HG02571 (cell line): ENCODE results near the gene PTGR3.

Experiments
- ATAC-seq: cut with Tn5 transposase; IDR thresholded peaks from one replicate; pipeline ENCODE4 v1.9.1; 2021; ENCODE audit warnings: mild to moderate bottlenecking, moderate library complexity; ENCODE audit not compliant: unreplicated experiment

PTGR3 gene

GRCh38 chr18:75235896-75236295 is 27.0 kb upstream of the PTGR3 start:
- no peak for ATAC-seq

- no peak for ATAC-seq
Measured at GRCh38 chr18:75234901-75235300, 26.0 kb upstream of the PTGR3 start.

- ATAC-seq = no peak
Measured at GRCh38 chr18:75231053-75231406, 22.1 kb upstream of the PTGR3 start.

- ATAC-seq = no peak
Measured at GRCh38 chr18:75230163-75231052, 21.5 kb upstream of the PTGR3 start.

GRCh38 chr18:75229437-75229836 is 20.5 kb upstream of the PTGR3 start:
- ATAC-seq = no peak

DNA sequence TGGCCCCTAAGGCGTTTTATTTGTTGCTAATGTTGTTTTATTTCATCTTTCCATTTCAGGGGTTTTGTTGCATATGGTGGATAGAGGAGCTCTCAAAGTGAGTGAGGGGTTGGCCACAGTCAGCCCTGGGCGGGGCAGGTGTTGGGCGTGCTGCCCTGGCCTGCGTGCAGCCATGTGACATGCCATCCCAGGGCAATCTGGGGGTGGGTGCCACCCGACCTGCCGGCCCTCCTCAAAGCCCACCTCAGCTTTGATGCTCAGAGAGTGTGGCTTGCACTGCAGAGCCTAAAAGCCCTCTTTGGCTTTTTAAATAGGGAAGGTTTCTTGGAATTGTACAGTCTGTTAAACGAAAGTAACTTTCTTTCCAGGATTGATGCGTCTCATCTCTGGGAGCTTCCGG is 20.0 kb upstream of the PTGR3 start:
- no peak for ATAC-seq

DNA sequence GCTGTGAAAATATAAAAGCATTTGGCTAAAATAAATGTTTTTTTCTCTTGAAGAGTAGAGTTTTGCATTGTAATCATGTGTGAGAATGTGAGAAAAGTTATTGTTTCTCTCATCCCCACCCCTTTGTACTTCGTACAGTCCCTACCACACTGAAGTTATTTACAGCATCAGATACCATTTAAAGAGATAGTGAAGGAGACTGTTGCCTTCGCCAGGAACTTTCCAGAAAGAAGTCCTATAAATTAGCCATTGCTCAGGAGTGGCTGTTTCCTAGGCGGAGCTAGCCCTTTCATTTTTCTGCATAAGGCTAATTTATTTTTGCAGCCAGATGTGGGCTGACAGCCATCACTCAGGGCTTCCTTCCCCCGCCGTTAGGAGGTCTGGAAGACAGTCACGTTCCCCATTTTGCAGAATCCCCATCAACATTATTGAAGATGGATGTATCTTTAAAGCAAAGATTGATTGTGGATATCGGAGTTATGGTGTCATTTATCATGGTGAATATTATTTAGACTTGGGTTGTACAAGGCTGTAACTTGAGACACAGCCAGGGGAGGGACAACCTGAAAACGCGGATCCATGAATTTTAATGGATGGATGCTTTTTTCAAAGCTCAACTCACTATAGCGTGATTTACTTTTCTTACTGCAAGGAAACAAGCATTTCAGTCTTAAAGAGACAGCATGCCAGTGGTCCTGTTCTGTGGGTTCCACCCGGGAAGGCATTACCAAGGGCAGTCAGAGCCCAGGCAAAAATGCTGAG is 18.8 kb upstream of the PTGR3 start:
- ATAC-seq = no peak

DNA sequence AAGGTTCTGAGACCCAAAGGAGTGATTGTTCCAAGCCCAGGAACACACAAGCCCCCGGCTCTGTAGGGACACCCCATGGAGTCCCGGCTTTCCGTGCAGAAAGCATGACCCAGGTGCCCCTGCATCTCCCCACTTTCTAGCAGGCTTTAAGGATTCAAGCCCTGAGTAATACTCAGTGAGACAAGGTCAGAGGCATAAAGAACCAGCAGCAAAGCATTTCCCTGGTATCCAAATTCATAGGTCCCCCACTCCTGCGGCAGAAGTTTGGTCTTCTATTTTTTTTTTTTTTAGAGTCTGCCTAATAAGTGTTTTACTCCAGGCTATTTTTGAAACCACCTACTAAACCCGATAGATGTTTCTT is 18.0 kb upstream of the PTGR3 start:
- no peak for ATAC-seq

DNA sequence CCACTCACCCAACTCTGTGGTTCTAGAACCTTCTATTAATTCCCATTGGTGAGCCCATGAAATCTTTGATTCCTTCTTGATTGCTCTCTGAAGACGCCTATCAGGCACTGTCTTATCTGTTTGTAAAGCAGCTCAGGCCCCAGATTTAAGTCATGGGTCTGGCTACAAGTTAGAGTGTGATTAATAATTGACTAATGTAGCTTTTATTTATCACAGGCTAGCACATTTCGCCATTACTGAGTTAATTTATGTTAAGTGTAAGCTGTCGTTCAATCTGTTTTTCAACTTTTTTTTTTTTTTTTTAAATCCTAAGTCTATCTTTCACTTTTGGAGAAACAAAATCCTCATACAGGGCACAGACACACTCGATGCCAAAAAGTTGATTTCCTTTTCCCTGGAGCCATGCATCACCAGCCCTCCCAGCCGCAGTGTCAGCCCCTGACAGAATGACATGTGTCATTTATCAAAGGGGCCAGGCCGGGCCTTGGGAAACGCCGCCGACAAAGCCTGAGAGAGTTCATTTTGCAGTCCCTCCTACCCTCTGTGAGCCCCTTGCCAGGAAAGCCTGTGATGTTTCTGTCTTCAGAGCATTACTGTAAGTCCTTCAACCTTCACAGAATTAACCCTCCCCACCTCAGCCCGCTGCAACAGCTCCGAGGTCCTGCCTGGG is 17.5 kb upstream of the PTGR3 start:
- ATAC-seq = no peak

- no peak for ATAC-seq
Measured at GRCh38 chr18:75223687-75224347, 14.9 kb upstream of the PTGR3 start.

DNA sequence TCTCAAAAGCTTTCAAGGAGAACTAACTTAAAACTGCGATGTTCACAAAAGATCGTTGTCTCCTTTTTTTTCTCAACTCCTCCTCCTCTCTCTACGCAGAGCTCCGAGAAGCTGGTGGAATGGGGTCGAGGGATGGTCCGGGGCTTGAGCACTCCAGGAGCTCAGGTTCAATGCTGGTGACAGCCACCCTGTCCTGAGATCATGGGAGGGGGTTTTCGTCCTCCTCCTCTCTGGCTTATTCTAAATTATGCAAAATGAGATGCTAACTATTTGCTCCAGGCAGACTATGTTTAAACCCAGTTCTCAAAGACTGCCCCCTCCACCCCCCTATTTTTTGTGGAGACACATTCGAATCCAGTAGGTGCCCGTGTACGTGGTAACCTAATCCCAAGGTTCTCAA is 13.5 kb upstream of the PTGR3 start:
- no peak for ATAC-seq

DNA sequence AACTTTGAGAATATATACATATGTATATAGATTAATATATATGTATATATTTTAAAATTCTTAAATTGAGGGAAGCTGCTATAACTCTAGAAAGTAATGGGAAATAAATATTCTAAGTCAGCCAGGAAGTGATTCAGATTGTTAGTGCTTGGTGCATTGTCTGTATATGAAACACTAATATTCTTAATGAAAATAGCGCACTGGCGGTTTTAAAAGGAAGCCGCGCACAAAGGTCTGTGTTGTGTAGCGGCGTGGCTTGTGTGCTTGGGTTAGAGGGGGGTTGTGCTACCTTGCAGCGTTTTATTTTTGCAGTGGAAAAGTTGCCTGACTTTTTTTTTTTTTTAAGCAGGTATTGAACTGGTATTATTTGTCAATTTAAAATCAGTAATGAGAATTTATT is 13.0 kb upstream of the PTGR3 start:
- ATAC-seq = no peak

- no peak for ATAC-seq
Measured at GRCh38 chr18:75221397-75221796, 12.5 kb upstream of the PTGR3 start.

DNA sequence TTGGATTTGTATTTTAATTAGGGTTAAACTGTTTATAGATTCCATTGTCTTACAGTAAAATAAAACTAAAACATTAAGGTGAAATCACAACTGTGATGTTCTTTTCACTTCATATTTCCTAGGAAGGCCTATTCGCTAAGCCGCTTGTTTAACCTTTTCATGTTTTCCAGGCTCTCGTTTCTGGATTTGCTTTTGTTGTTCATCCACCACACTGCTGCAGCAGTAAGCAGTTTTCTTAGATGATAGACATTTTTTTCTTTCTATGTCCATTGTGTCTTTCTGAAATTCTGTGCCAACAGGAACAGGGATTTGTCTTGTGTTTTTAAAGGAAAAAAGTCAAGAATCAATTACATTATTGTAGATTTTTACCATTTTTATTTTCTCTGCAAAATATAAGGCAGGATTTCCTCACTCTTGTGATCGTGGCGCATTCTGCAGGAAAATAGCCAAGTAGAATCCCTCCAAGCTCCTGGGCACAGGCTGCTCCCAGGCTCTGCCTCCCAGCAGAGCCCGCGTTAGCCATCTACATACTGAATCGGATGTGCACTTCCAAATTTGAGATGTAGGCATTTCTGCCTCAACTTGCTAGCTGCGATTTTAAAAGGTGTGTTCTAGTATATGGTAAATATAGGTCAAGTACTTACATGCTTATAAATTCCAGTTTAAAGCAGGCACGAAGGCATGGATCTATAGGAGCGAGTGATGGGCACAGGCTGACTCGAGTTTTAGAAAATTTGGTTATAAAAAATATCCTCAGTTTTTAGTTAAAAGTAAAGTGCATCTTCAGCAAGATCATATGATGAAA is 11.8 kb upstream of the PTGR3 start:
- ATAC-seq = no peak

GRCh38 chr18:75219745-75220375 is 10.9 kb upstream of the PTGR3 start:
- no peak for ATAC-seq

DNA sequence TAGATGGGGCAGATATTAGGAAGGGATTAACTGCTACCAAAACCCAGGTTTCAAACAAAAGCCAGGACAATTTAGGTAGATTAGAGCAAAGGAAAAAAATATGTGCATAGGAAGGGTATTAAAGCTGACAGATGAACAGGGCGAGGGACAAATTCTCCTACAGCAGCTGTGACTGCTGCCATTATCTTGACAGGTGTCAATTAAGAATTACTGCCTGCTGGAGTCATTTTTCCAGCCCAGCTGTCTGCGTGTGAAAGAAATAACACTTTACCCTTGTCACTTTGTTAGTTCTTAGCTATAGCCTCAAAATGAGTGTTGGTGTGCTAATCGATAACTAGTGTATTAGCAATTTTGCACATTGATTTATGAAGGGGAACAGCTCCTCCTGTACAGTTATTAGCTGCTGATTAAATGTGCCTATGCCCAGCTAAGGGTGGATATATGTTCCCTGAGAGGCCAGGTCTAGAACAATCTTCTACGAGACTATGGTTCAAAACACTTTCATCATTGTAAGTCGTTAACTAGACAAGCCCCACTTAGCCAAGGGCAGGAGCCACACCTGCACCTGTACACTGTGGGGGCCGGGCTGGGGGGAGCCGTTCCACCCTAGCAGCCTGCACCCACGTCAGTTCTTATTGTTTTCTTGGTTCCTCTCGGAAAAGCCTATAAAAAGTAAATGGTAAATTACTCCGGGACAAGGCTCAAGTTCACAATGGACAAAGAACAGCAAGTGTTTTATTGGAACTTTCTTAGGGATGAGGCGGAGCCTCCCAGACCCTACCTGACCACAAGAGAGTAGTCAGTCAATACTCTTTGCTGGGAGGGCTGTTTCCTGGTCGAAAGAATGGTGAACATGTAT is 9.4 kb upstream of the PTGR3 start:
- no peak for ATAC-seq

DNA sequence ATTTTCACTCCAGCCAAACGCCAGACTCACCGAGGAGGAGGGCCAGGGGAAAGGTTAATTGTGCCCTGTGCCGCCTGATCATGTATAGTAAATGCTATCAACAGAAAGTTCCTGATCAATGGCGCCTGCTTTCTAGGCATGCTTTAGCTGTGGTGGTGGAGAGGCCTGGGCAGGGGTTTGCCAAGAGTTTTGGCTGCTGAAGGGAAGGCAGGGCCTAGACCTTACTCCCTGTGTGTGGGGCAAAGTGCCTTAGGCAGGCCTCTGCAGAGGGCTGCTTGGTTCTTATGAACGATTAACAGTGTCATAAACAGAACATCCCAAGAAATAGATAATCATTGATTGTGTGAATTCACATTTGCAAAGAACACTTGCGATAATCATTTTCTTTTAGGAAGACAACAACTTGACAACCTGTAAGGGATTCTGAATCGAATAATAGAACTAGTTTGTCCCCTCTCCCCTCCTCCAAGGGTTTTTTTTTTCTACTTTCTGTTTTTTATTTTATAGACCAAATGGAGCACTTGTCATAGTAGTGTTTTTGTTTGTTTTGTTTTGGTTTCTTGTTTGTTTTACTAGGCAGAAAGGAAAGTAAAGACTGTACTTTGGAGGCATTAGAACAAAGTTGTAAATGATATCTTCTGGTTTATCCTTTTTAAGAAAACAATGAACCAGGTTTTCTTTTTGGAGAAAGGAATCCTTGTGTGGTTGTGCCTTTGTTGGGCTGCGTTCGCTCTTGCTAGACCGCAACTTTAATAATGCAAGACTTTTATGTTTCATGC is 8.2 kb upstream of the PTGR3 start:
- no peak for ATAC-seq

GRCh38 chr18:75216212-75216910 is 7.4 kb upstream of the PTGR3 start:
- ATAC-seq = no peak
